Neural progenitor cell (in vitro differentiated cells): Measurements from ENCODE around the gene NT5C1A. TPM values are rescaled to one million over a fixed set of nuclear protein-coding genes. Genes with fewer than 3 reads are reported as not detected.

Source experiments
- DNase-seq: peaks from one replicate; pipeline ENCODE4 v3.0.0-alpha.2; 2016; ENCODE audit warnings: low spot score
- H2AFZ ChIP-seq: fragments of 200-600 bp; sonication (generic); replicated peaks from 2 replicates; pipeline ENCODE4 v1.6.1; 2016; ENCODE audit warnings: antibody characterized with exemption
- H3F3A ChIP-seq: fragments of 200-600 bp; sonication (generic); 2 replicates; pipeline ENCODE4 v1.6.1; 2016; ENCODE audit warnings: antibody characterized with exemption, low read depth
- H3K27ac ChIP-seq: fragments of 200-600 bp; sonication (generic); 2 replicates; pipeline ENCODE4 v1.5.1; 2016; ENCODE audit warnings: mild to moderate bottlenecking
- H3K27me3 ChIP-seq: fragments of 200-600 bp; sonication (generic); 2 replicates; pipeline ENCODE4 v1.6.1; 2016; ENCODE audit warnings: mild to moderate bottlenecking, moderate library complexity
- H3K36me3 ChIP-seq: fragments of 200-600 bp; sonication (generic); 2 replicates; pipeline ENCODE4 v1.5.1; 2016
- H3K4me1 ChIP-seq: fragments of 200-600 bp; sonication (generic); 2 replicates; pipeline ENCODE4 v1.6.1; 2016; ENCODE audit warnings: mixed run types
- H3K4me2 ChIP-seq: fragments of 200-600 bp; sonication (generic); 2 replicates; pipeline ENCODE4 v1.6.1; 2016
- H3K4me3 ChIP-seq: fragments of 200-600 bp; sonication (generic); 2 replicates; pipeline ENCODE4 v1.5.1; 2016
- H3K79me2 ChIP-seq: fragments of 200-600 bp; sonication (generic); 2 replicates; pipeline ENCODE4 v1.6.1; 2016; ENCODE audit warnings: low read depth
- H3K9ac ChIP-seq: fragments of 200-600 bp; sonication (generic); 2 replicates; pipeline ENCODE4 v1.6.1; 2016
- H3K9me3 ChIP-seq: fragments of 200-600 bp; sonication (generic); 2 replicates; pipeline ENCODE4 v1.5.1; 2016; ENCODE audit warnings: low read depth
- H4K20me1 ChIP-seq: fragments of 200-600 bp; sonication (generic); 2 replicates; pipeline ENCODE4 v1.6.1; 2016; ENCODE audit warnings: low read depth
- H3K27ac Mint-ChIP-seq: 3 replicates; pipeline ENCODE4 v1.8.0; 2021; ENCODE audit warnings: mixed read lengths
- H3K27me3 Mint-ChIP-seq: 2 replicates; pipeline ENCODE4 v1.8.0; 2022; ENCODE audit warnings: low read depth, mild to moderate bottlenecking, inconsistent platforms, moderate library complexity, mixed read lengths; ENCODE audit not compliant: insufficient read depth
- H3K36me3 Mint-ChIP-seq: 3 replicates; pipeline ENCODE4 v1.8.0; 2021; ENCODE audit warnings: mixed read lengths
- H3K4me1 Mint-ChIP-seq: 3 replicates; pipeline ENCODE4 v1.8.0; 2021; ENCODE audit warnings: mixed read lengths
- H3K4me3 Mint-ChIP-seq: 3 replicates; pipeline ENCODE4 v1.8.0; 2021; ENCODE audit warnings: mild to moderate bottlenecking, moderate library complexity, mixed read lengths
- H3K9me3 Mint-ChIP-seq: 3 replicates; pipeline ENCODE4 v1.8.0; 2020; ENCODE audit warnings: mixed read lengths
- CTCF ChIP-seq: fragments of 200-600 bp; sonication (generic); IDR thresholded peaks from 2 replicates; pipeline ENCODE4 v1.5.1; 2017; ENCODE audit warnings: antibody characterized with exemption, mild to moderate bottlenecking
- EZH2 ChIP-seq: fragments of 200-600 bp; sonication (generic); IDR thresholded peaks from 2 replicates; pipeline ENCODE4 v1.6.1; 2017; ENCODE audit warnings: antibody characterized with exemption, mild to moderate bottlenecking, moderate library complexity
- EZH2phosphoT487 ChIP-seq: fragments of 200-600 bp; sonication (generic); IDR thresholded peaks from 2 replicates; pipeline ENCODE4 v1.6.1; 2017; ENCODE audit warnings: antibody characterized with exemption
- total RNA-seq: library from RNA; depleted of rRNA; stranded (reverse); fragments of >200 nt; gene quantifications from 2 replicates; pipeline ENCODE4 v1.2.3, GENCODE V29; 2015; ENCODE audit warnings: low replicate concordance

NT5C1A gene
- total RNA-seq, 1 donor from 2014 or later, result not detected

- no peaks in the 10 kb centered on the region for H3F3A ChIP-seq
- peaks cover 98% of the 10 kb centered on the region for H3K27me3 ChIP-seq
- no peaks in the 10 kb centered on the region for H3K36me3 ChIP-seq
- H3K4me3 ChIP-seq, result no peak overlapping the region
- H3K9me3 ChIP-seq, result no peaks in the 10 kb centered on the region
- no peaks in the 10 kb centered on the region for H3K79me2 ChIP-seq
- no peaks in the 10 kb centered on the region for H3K4me1 ChIP-seq
- no peak overlapping the region for H3K27ac ChIP-seq
- Mint-ChIP-seq H3K9me3 (no peaks in the 10 kb centered on the region), H3K36me3 (no peaks in the 10 kb centered on the region), H3K4me1 (peaks cover 12% of the 10 kb centered on the region), H3K27ac (no peak overlapping the region), H3K4me3 (no peak overlapping the region), H3K27me3 (peaks cover 17% of the 10 kb centered on the region)
- no peak overlapping the region for H3K9ac ChIP-seq
- TF ChIP-seq EZH2 (no peak), CTCF (no peak), EZH2phosphoT487 (no peak)
- DNase-seq, result no peak
- H4K20me1 ChIP-seq, result no peaks in the 10 kb centered on the region
- no peak overlapping the region for H3K4me2 ChIP-seq
- no peak overlapping the region for H2AFZ ChIP-seq
Measured at GRCh38 chr1:39659110-39659509, 12.8 kb downstream of the NT5C1A start.

- no peaks in the 10 kb centered on the region for H3K9me3 ChIP-seq
- no peaks in the 10 kb centered on the region for H3K36me3 Mint-ChIP-seq
- H3F3A ChIP-seq, result no peaks in the 10 kb centered on the region
- peaks cover 14% of the 10 kb centered on the region for H3K4me1 Mint-ChIP-seq
- H3K79me2 ChIP-seq, result no peaks in the 10 kb centered on the region
- H3K27me3 ChIP-seq, result peaks cover 93% of the 10 kb centered on the region
- H2AFZ ChIP-seq, result peak overlapping the region; percentile 99
- no peaks in the 10 kb centered on the region for H4K20me1 ChIP-seq
- H3K4me1 ChIP-seq, result no peaks in the 10 kb centered on the region
- H3K4me3 ChIP-seq, result peak overlapping the region; percentile 8
- peak; percentile 86 for DNase-seq
- H3K27ac Mint-ChIP-seq, result peak overlapping the region; percentile 43
- H3K27ac ChIP-seq, result no peak overlapping the region
- no peaks in the 10 kb centered on the region for H3K36me3 ChIP-seq
- H3K27me3 Mint-ChIP-seq, result peaks cover 17% of the 10 kb centered on the region
- no peaks in the 10 kb centered on the region for H3K9me3 Mint-ChIP-seq
- TF ChIP-seq CTCF, result peak; percentile 88
- TF ChIP-seq EZH2phosphoT487, result no peak
- H3K9ac ChIP-seq, result no peak overlapping the region
- H3K4me2 ChIP-seq, result peak overlapping the region; percentile 55
- peak overlapping the region; percentile 33 for H3K4me3 Mint-ChIP-seq
Measured at GRCh38 chr1:39657923-39658485, 13.9 kb downstream of the NT5C1A start.

GRCh38 chr1:39657402-39657801 lies 14.5 kb downstream of the NT5C1A start:
- Histone ChIP-seq H3F3A (no peaks in the 10 kb centered on the region), H3K27ac (no peak overlapping the region), H4K20me1 (no peaks in the 10 kb centered on the region), H3K4me1 (no peaks in the 10 kb centered on the region), H3K36me3 (no peaks in the 10 kb centered on the region), H3K9ac (no peak overlapping the region), H3K9me3 (no peaks in the 10 kb centered on the region), H3K79me2 (no peaks in the 10 kb centered on the region), H3K4me2 (no peak overlapping the region), H3K4me3 (no peak overlapping the region), H2AFZ (no peak overlapping the region), H3K27me3 (peaks cover 87% of the 10 kb centered on the region)
- peaks cover 14% of the 10 kb centered on the region for H3K27me3 Mint-ChIP-seq
- H3K4me3 Mint-ChIP-seq, result no peak overlapping the region
- no peaks in the 10 kb centered on the region for H3K36me3 Mint-ChIP-seq
- no peaks in the 10 kb centered on the region for H3K9me3 Mint-ChIP-seq
- TF ChIP-seq EZH2 (no peak), CTCF (no peak), EZH2phosphoT487 (no peak)
- no peak for DNase-seq
- no peak overlapping the region for H3K27ac Mint-ChIP-seq
- H3K4me1 Mint-ChIP-seq, result peaks cover 14% of the 10 kb centered on the region
